HEK293 (cell line): ENCODE measurements around the gene SLC2A2.

Experiments used
- CTCF ChIA-PET: fragments of 350-600 bp; formaldehyde crosslinking; extraction: SDS; loops from one replicate; lab custom pipeline; 2021; ENCODE audit warnings: antibody characterized with exemption; lab: Yijun Ruan, JAX
- POLR2A ChIA-PET: fragments of 300-600 bp; formaldehyde crosslinking; extraction: SDS; loops from one replicate; lab custom pipeline; 2020; ENCODE audit warnings: antibody characterized with exemption, inconsistent platforms; lab: Yijun Ruan, JAX
- H3K27ac ChIP-seq: fragments of 200-500 bp; sonication (Bioruptor generic); 2 replicates; pipeline ENCODE4 v1.5.1; 2014; ENCODE audit warnings: low read depth, low read length, control low read depth, inconsistent platforms; ENCODE audit errors: extremely low read depth
- H3K36me3 ChIP-seq, 2 experiments: fragments of 200-500 bp in 1 of 2; sonication (Bioruptor generic) in 1 of 2; 1 replicate in 1 of 2; 2 replicates in 1 of 2; pipeline ENCODE4 v1.5.1; 2014 to 2017; ENCODE audit warnings: inconsistent platforms in 2 of 2, low read length in 2 of 2; ENCODE audit not compliant: control insufficient read depth in 2 of 2, insufficient read depth in 1 of 2
- H3K4me1 ChIP-seq: fragments of 200-500 bp; sonication (Bioruptor generic); 2 replicates; pipeline ENCODE4 v1.5.1; 2014; ENCODE audit warnings: mild to moderate bottlenecking, low read length, inconsistent platforms; ENCODE audit not compliant: control insufficient read depth, insufficient read depth
- H3K4me3 ChIP-seq: 2 replicates; pipeline ENCODE4 v1.5.1; 2011; ENCODE audit warnings: low read depth, mild to moderate bottlenecking, control low read depth, low read length, moderate library complexity
- H3K9me3 ChIP-seq: fragments of 200-500 bp; sonication (Bioruptor generic); 2 replicates; pipeline ENCODE4 v1.5.1; 2014; ENCODE audit warnings: low read depth, low read length, inconsistent platforms; ENCODE audit not compliant: control insufficient read depth, insufficient read depth
- RBAK ChIP-seq: fragments of 450-650 bp; formaldehyde crosslinking; IDR thresholded peaks from 2 replicates; pipeline ENCODE4 v1.5.1; 2016; ENCODE audit warnings: missing biosample characterization, missing genetic modification characterization
- ZNF138 ChIP-seq: fragments of 450-650 bp; formaldehyde crosslinking; IDR thresholded peaks from 2 replicates; pipeline ENCODE4 v1.5.1; 2016; ENCODE audit warnings: missing biosample characterization, missing genetic modification characterization, borderline replicate concordance
- ZNF155 ChIP-seq: fragments of 450-650 bp; formaldehyde crosslinking; IDR thresholded peaks from 2 replicates; pipeline ENCODE4 v1.5.1; 2016; ENCODE audit warnings: missing biosample characterization, missing genetic modification characterization
- ZNF184 ChIP-seq: fragments of 450-650 bp; IDR thresholded peaks from 2 replicates; pipeline ENCODE4 v1.5.1; 2018; ENCODE audit warnings: missing biosample characterization, mild to moderate bottlenecking, missing genetic modification characterization
- ZNF302 ChIP-seq: fragments of 450-650 bp; formaldehyde crosslinking; IDR thresholded peaks from 2 replicates; pipeline ENCODE4 v1.5.1; 2016; ENCODE audit warnings: missing biosample characterization, missing genetic modification characterization, low read depth
- ZNF37A ChIP-seq: fragments of 450-650 bp; IDR thresholded peaks from 2 replicates; pipeline ENCODE4 v1.5.1; 2018; ENCODE audit warnings: missing biosample characterization, missing genetic modification characterization
- ZNF585B ChIP-seq: fragments of 450-650 bp; formaldehyde crosslinking; IDR thresholded peaks from 2 replicates; pipeline ENCODE4 v1.5.1; 2016; ENCODE audit warnings: missing biosample characterization, missing genetic modification characterization
- ZNF629 ChIP-seq: fragments of 450-650 bp; formaldehyde crosslinking; IDR thresholded peaks from 2 replicates; pipeline ENCODE4 v1.5.1; 2017; ENCODE audit warnings: missing biosample characterization, missing genetic modification characterization
- ZNF658 ChIP-seq: fragments of 450-650 bp; formaldehyde crosslinking; IDR thresholded peaks from 2 replicates; pipeline ENCODE4; 2016; ENCODE audit warnings: missing biosample characterization, missing genetic modification characterization
- ZNF776 ChIP-seq: fragments of 450-650 bp; formaldehyde crosslinking; IDR thresholded peaks from 2 replicates; pipeline ENCODE4 v1.5.0; 2017; ENCODE audit warnings: missing biosample characterization, missing genetic modification characterization, borderline replicate concordance
- ZSCAN30 ChIP-seq: fragments of 450-650 bp; IDR thresholded peaks from 2 replicates; pipeline ENCODE4 v1.5.1; 2018; ENCODE audit warnings: missing biosample characterization, mild to moderate bottlenecking, missing genetic modification characterization, moderate library complexity
- TF ChIP-seq, protein P1 (sequence below): fragments of 450-650 bp; formaldehyde crosslinking; IDR thresholded peaks from 2 replicates; pipeline ENCODE4 v1.5.1; 2016; ENCODE audit warnings: missing biosample characterization, missing genetic modification characterization, borderline replicate concordance
- TF ChIP-seq, protein P2 (sequence below): fragments of 450-650 bp; formaldehyde crosslinking; optimal IDR thresholded peaks from 2 replicates; pipeline ENCODE3; 2016; ENCODE audit warnings: missing biosample characterization, mild to moderate bottlenecking, missing genetic modification characterization
- TF ChIP-seq, protein P3 (sequence below): IDR thresholded peaks from 2 replicates; pipeline ENCODE4 v1.6.1; 2011; ENCODE audit warnings: mild to moderate bottlenecking, low read depth, low read length, borderline replicate concordance
- TF ChIP-seq, protein P4 (sequence below): fragments of 450-650 bp; formaldehyde crosslinking; IDR thresholded peaks from 2 replicates; pipeline ENCODE4 v1.5.1; 2016; ENCODE audit warnings: missing biosample characterization, missing genetic modification characterization, low read depth

Gene SLC2A2

DNA sequence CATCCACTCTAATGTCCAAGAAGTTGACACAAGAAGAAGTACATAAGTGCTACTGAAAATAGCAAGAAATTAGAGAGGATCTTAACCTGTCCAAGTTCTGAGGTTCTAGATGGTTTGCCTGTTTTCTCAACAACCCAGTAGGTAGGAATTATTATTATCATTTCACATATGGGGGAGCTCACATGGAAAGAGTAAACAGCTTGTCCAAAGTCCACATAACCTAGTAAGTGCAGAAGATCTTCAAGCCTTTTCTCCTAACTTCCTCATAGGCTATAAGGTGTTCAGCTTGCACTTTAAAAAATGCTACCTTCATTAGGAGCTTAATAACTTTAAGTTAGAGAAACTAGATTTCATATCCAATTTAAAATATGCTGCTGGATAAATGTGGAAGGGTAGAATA lies 3.0 kb downstream of the SLC2A2 start:
- Histone ChIP-seq H3K4me1 (no peaks in the 10 kb centered on the region; the same call in 1 of the 2 replicates), H3K36me3 (no peaks in the 10 kb centered on the region), H3K9me3 (no peaks in the 10 kb centered on the region), H3K27ac (no peak overlapping the region), H3K4me3 (no peak overlapping the region)
- ChIA-PET CTCF (no interaction called here), POLR2A (no interaction called here)
- TF ChIP-seq, protein P1, sequence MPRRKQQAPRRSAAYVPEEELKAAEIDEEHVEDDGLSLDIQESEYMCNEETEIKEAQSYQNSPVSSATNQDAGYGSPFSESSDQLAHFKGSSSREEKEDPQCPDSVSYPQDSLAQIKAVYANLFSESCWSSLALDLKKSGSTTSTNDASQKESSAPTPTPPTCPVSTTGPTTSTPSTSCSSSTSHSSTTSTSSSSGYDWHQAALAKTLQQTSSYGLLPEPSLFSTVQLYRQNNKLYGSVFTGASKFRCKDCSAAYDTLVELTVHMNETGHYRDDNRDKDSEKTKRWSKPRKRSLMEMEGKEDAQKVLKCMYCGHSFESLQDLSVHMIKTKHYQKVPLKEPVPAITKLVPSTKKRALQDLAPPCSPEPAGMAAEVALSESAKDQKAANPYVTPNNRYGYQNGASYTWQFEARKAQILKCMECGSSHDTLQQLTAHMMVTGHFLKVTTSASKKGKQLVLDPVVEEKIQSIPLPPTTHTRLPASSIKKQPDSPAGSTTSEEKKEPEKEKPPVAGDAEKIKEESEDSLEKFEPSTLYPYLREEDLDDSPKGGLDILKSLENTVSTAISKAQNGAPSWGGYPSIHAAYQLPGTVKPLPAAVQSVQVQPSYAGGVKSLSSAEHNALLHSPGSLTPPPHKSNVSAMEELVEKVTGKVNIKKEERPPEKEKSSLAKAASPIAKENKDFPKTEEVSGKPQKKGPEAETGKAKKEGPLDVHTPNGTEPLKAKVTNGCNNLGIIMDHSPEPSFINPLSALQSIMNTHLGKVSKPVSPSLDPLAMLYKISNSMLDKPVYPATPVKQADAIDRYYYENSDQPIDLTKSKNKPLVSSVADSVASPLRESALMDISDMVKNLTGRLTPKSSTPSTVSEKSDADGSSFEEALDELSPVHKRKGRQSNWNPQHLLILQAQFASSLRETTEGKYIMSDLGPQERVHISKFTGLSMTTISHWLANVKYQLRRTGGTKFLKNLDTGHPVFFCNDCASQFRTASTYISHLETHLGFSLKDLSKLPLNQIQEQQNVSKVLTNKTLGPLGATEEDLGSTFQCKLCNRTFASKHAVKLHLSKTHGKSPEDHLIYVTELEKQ (tag by site-specific recombination) = no peak
- no peak for TF ChIP-seq ZNF184 (tag by site-specific recombination)
- TF ChIP-seq ZNF37A (tag by site-specific recombination) = no peak
- no peak for TF ChIP-seq ZNF302 (tag by site-specific recombination)
- no peak for TF ChIP-seq ZNF658
- TF ChIP-seq ZNF138 (tag by site-specific recombination) = no peak
- TF ChIP-seq ZNF155 (tag by site-specific recombination) = no peak
- TF ChIP-seq ZNF776 = no peak
- TF ChIP-seq, all 188 proteins: peak for 0

DNA sequence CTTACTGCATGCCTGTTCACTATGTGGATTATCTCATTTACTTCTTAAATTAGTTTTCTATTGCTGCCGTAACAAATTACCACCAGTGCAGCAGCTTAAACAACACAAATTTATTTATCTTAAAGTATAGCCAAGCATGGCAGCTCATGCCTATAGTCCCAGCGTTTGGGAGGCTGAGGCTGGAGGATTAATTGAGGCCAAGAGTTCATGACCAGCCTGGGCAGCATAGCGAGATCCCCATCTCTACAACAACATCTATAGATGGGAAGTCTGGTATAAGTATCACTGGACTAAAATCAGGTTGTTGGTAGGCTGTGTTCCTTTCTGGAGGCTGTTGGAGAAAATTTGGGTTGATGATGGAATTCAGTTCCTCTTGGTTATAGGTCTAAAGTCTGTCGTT lies 5.1 kb downstream of the SLC2A2 start:
- Histone ChIP-seq H3K27ac (no peak overlapping the region), H3K4me1 (no peaks in the 10 kb centered on the region), H3K4me3 (no peak overlapping the region), H3K9me3 (no peaks in the 10 kb centered on the region), H3K36me3 (no peaks in the 10 kb centered on the region)
- TF ChIP-seq, protein P2, sequence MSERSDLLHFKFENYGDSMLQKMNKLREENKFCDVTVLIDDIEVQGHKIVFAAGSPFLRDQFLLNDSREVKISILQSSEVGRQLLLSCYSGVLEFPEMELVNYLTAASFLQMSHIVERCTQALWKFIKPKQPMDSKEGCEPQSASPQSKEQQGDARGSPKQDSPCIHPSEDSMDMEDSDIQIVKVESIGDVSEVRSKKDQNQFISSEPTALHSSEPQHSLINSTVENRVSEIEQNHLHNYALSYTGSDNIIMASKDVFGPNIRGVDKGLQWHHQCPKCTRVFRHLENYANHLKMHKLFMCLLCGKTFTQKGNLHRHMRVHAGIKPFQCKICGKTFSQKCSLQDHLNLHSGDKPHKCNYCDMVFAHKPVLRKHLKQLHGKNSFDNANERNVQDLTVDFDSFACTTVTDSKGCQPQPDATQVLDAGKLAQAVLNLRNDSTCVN = no peak
- TF ChIP-seq ZSCAN30 (tag by site-specific recombination) (no peak), ZNF585B (no peak), ZNF629 (tag by site-specific recombination) (no peak), RBAK (no peak)
- TF ChIP-seq, protein P3, sequence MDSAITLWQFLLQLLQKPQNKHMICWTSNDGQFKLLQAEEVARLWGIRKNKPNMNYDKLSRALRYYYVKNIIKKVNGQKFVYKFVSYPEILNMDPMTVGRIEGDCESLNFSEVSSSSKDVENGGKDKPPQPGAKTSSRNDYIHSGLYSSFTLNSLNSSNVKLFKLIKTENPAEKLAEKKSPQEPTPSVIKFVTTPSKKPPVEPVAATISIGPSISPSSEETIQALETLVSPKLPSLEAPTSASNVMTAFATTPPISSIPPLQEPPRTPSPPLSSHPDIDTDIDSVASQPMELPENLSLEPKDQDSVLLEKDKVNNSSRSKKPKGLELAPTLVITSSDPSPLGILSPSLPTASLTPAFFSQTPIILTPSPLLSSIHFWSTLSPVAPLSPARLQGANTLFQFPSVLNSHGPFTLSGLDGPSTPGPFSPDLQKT = no peak
- TF ChIP-seq, protein P4, sequence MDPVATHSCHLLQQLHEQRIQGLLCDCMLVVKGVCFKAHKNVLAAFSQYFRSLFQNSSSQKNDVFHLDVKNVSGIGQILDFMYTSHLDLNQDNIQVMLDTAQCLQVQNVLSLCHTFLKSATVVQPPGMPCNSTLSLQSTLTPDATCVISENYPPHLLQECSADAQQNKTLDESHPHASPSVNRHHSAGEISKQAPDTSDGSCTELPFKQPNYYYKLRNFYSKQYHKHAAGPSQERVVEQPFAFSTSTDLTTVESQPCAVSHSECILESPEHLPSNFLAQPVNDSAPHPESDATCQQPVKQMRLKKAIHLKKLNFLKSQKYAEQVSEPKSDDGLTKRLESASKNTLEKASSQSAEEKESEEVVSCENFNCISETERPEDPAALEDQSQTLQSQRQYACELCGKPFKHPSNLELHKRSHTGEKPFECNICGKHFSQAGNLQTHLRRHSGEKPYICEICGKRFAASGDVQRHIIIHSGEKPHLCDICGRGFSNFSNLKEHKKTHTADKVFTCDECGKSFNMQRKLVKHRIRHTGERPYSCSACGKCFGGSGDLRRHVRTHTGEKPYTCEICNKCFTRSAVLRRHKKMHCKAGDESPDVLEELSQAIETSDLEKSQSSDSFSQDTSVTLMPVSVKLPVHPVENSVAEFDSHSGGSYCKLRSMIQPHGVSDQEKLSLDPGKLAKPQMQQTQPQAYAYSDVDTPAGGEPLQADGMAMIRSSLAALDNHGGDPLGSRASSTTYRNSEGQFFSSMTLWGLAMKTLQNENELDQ (tag by site-specific recombination) = no peak
- ChIA-PET POLR2A (no interaction called here), CTCF (no interaction called here)
